ENCODE measurements around the gene GHR.

The GHR gene

GRCh38 chr5:42612750-42613366 lies 189.6 kb downstream of the GHR start:
- no peak for DNase-seq

GRCh38 chr5:42614509-42614908 lies 191.3 kb downstream of the GHR start:
- no peak for DNase-seq

- DNase-seq = no peak
Observed at GRCh38 chr5:42620579-42621216, 197.5 kb downstream of the GHR start.

GRCh38 chr5:42621242-42621641 lies 198.0 kb downstream of the GHR start:
- DNase-seq = no peak

GRCh38 chr5:42621662-42622061 lies 198.4 kb downstream of the GHR start:
- DNase-seq = no peak

- DNase-seq = no peak
Observed at GRCh38 chr5:42624912-42625311, 201.7 kb downstream of the GHR start.

- DNase-seq = no peak
Observed at GRCh38 chr5:42626462-42626861, 203.2 kb downstream of the GHR start.

GRCh38 chr5:42628821-42629220 lies 205.6 kb downstream of the GHR start:
- DNase-seq = no peak

- no peak for DNase-seq
Observed at GRCh38 chr5:42629284-42629683, 206.0 kb downstream of the GHR start.

GRCh38 chr5:42631241-42631640 lies 208.0 kb downstream of the GHR start:
- DNase-seq = no peak

GRCh38 chr5:42632354-42632900 lies 209.2 kb downstream of the GHR start:
- DNase-seq = no peak

- no peak for DNase-seq
Observed at GRCh38 chr5:42634575-42634974, 211.3 kb downstream of the GHR start.

- no peak for DNase-seq
Observed at GRCh38 chr5:42636425-42636824, 213.2 kb downstream of the GHR start.

- DNase-seq = no peak
Observed at GRCh38 chr5:42636946-42637345, 213.7 kb downstream of the GHR start.

- DNase-seq = no peak
Observed at GRCh38 chr5:42638972-42639371, 215.7 kb downstream of the GHR start.

GRCh38 chr5:42640835-42641234 lies 217.6 kb downstream of the GHR start:
- no peak for DNase-seq

- DNase-seq = no peak
Observed at GRCh38 chr5:42641336-42642005, 218.2 kb downstream of the GHR start.

- no peak for DNase-seq
Observed at GRCh38 chr5:42642006-42642405, 218.8 kb downstream of the GHR start.

- no peak for DNase-seq
Observed at GRCh38 chr5:42643360-42643759, 220.1 kb downstream of the GHR start.

GRCh38 chr5:42645138-42645537 lies 221.9 kb downstream of the GHR start:
- no peak for DNase-seq

GRCh38 chr5:42648036-42648435 lies 224.8 kb downstream of the GHR start:
- DNase-seq = no peak

- DNase-seq = no peak
Observed at GRCh38 chr5:42648915-42649314, 225.7 kb downstream of the GHR start.

GRCh38 chr5:42650084-42650483 lies 226.8 kb downstream of the GHR start:
- no peak for DNase-seq

GRCh38 chr5:42653705-42654104 lies 230.5 kb downstream of the GHR start:
- DNase-seq = no peak

Measured in NCI-H2081 (cell line).